Amniotic stem cell (primary cell): ENCODE measurements around the gene GPI.
"Not testable (repeated sequence)": the region's sequence is repeated elsewhere in the genome, so short reads cannot be mapped to it uniquely, and the experiment has no call there.

ENCODE experiments used
- DNase-seq: peaks from one replicate; lab custom pipeline; 2025; lab: John Stamatoyannopoulos, UW

The GPI gene

DNA sequence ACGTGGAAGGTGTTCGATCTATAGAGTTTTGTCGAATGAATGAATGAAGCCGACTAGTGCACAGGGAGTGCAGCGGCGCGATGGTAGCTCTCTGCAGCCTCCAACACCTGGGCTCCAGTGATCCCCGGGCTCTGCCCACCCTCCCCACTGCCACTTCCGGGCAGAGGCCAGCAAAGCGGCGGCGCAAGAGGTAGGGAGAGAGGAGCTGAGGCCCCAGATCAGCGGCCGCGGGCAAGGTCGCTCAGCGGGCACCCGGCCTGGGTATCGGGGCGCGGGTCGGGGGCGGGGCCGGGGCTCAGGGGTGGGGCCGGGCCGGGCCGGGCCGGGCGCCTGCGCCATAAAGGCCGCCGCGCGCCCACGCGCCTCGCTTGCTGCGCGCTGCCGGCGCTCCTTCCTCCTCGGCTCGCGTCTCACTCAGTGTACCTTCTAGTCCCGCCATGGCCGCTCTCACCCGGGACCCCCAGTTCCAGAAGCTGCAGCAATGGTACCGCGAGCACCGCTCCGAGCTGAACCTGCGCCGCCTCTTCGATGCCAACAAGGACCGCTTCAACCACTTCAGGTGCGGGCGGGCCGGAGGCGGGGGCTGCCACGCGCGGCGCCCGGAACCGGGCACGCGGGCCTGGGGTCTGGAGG is at the start of gene GPI:
Gene GPI (plus strand): TSS at position 367 of the 633 bp plus-strand sequence. CDS start 71 bp downstream, at position 438.
- DNase-seq, result peak; percentile 6

DNA sequence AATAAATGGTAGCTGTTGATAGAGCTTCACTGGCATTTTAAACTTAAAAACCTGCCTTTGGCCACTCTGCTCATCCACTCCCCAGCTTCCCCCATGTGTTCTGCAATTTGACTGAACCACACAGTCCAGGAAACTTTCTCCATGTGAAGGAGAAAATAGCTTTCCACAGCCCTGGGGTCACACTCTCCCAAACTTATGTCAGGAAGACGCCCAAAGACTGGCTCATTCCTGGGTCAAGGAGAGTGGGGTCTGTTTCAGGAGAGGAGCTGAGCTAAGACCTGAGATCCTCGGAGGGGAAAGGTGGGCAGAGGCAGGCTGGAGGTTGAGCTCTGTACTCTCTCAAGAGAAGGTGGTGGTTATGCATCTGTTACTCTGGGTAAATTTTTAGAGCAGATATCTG is 48.7 kb upstream of the GPI start:
- no peak for DNase-seq

DNA sequence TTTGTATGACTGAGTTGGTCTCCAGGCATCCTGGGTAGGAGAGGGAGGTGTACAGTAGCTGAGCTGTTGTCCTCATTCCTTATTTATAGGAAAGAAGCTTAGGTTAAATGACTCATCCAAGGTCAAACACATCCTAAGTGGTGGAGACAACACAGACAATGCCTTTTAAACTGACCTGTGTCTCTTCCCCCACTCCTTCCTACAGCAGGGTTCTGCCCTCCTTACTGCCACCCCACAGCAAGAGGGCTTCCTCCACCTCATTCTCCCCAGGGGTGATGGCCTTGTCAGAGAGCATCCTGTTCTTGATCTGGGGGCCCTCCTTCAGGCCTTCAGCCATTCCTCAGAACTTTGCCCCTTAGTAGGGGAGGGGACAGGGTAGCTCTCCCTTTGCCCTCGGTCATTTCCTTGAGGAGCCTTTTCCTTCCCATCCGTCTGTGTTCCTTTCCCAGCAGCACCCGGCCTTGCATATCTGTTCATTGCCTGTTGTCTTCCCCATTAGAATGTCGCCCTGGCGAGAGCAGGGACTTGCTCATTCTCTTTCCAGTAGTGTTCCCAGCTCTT is 48.2 kb upstream of the GPI start:
- DNase-seq, result no peak

- DNase-seq, result no peak
Measured at GRCh38 chr19:34317311-34317927, 47.6 kb upstream of the GPI start.

- no peak for DNase-seq
Measured at GRCh38 chr19:34319230-34319585, 45.8 kb upstream of the GPI start.

- DNase-seq, result no peak
Measured at GRCh38 chr19:34319785-34320184, 45.2 kb upstream of the GPI start.

DNA sequence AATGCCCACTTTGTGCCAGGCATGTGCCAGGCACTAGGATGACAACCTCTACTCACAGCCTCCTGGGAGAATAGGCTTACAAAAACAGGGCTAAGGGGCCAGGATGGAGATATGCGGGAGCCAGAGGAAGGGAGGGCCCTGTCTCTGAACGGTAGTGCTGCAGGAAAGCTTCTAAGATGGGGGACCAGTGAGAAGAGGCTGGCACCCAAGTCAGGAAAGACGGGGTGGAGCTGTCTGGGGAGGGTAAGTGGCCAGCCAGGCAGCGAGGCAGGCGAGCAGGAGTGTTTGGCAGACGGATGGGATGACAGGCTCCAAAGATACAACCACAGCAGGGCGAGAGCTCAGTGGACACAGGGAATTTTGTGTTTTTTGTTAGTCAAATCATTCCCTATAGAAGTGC is 44.7 kb upstream of the GPI start:
- DNase-seq, result no peak

- no peak for DNase-seq
Measured at GRCh38 chr19:34321735-34322134, 43.3 kb upstream of the GPI start.

GRCh38 chr19:34323433-34324204 is 41.4 kb upstream of the GPI start:
- DNase-seq, result no peak

- no peak for DNase-seq
Measured at GRCh38 chr19:34324320-34324719, 40.7 kb upstream of the GPI start.

GRCh38 chr19:34325181-34325580 is 39.8 kb upstream of the GPI start:
- DNase-seq, result no peak

- DNase-seq, result no peak
Measured at GRCh38 chr19:34325981-34326787, 38.8 kb upstream of the GPI start.

- no peak for DNase-seq
Measured at GRCh38 chr19:34327851-34328250, 37.1 kb upstream of the GPI start.

GRCh38 chr19:34328982-34329381 is 36.0 kb upstream of the GPI start:
- DNase-seq, result no peak

- no peak for DNase-seq
Measured at GRCh38 chr19:34330116-34330515, 34.9 kb upstream of the GPI start.

- not testable (repeated sequence) for DNase-seq
Measured at GRCh38 chr19:34330596-34330995, 34.4 kb upstream of the GPI start.

DNA sequence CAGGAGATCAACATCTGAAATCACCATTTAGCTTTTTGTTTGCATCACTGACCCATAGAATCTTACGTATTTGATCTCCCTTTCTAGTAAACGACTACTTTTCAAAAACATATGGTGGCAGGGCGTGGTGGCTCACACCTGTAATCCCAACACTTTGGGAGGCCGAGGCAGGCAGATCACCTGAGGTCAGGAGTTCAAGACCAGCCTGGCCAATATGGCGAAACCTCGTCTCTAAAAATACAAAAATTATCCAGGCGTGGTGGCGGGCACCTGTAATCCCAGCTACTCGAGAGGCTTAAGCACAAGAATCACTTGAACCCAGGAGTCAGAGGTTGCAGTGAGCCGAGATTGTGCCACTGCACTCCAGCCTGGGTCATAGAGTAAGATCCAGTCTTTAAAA is 33.4 kb upstream of the GPI start:
- DNase-seq, result not testable (repeated sequence)

DNA sequence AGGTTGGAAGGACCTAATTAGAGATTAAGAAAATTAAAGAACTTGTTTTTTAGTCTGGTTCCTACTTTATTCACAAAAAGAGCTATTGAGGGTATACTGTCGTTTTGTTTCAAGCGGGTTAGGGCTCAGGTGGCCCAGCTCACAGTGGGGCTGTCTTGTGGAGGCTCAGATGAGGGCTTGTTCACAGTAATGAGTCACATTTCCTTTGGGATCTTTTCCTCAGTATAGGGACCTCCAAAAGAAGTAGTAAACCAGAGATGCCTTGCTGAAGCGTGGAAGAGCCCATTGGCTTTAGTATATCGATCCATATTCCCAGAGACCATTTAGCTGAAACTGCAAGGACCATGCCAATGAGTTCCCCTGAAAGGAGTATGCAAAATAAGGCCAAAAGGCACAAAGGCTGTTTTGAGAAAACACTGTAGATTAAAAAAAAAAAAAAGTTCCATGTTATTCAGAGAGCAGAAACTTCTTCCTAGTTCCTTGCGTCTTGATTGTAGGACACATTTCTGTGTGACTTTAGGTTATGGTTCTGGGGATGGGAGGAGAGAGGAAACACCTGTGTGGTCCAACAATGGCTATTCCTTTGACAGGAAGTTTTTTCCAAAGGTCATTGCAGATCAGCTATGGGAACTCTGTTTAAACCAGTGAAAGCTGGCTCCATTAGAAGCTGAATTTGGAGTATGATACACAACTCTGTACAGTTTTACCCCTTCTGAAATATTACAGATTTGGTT is 32.8 kb upstream of the GPI start:
- no peak for DNase-seq

- DNase-seq, result no peak
Measured at GRCh38 chr19:34335914-34336313, 29.1 kb upstream of the GPI start.

DNA sequence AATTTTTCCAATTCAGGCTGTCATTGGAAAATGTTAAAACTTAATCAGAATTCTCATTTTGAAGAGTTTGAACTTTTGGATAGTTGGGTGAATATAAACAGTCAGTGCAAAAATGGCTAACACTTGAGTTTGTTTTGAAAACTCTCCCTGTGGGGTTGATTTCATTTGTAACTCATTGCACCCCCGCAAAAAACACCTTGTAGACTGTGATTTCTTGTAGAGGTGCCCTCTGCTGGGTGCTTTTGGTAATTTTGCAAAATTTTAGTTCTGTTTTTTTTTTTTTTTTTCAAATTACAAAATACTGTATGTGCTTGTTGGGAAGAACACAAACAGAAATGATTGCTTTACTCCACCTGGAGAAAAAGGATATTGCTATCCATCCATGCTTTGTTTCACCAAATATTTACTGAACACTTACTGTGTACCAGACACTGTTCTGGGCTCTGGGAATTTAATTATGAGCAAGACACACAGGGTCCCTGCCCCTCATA is 28.2 kb upstream of the GPI start:
- peak; percentile 5 for DNase-seq

GRCh38 chr19:34337739-34338138 is 27.3 kb upstream of the GPI start:
- no peak for DNase-seq
